Heart left ventricle (tissue), 13 donors: ENCODE measurements around the gene PRKG1.

Experiments
- CTCF ChIP-seq, 12 donors: fragments of 200-600 bp; sonication (generic) in 4 of 12; IDR thresholded peaks; one replicate each; pipeline versions ENCODE4 v1.5.0 to v1.8.0; 2018 to 2022; ENCODE audit warnings: antibody characterized with exemption in 12 of 12, mild to moderate bottlenecking in 5 of 12
- POLR2A ChIP-seq, 2 donors: fragments of 450-650 bp; IDR thresholded peaks; one replicate each; pipeline ENCODE4 v1.6.1; 2017; ENCODE audit warnings: antibody characterized with exemption in 2 of 2, mild to moderate bottlenecking in 2 of 2, moderate library complexity in 2 of 2
- donor health status: ischemic (EF 13 %, LVEDD 7.1; RV severe dilation, severe dysfunction).
- donor health status: DM: no; HTN: yes; CAD: no.
- donor health status: DM: no; HTN: no; CAD: no.
- donor health status: ischemic (EF 25% LVEDD 6.9; RV normal size, moderate dysfunction).
- donor health status: ischemic (EF 25% LVEDD 5.7; RV mildly dilated, moderate dysfunction).
- donor health status: ischemic (EF 35%, LVEDD 5.7; RV mildly dilated, moderate dysfunction).
- donor health status: nonischemic (EF 11% LVEDD 7.7; RV severe dilation, severe dysfunction).
- donor health status: DM: yes; HTN: yes; CAD: no.
- donor health status: PGD.
- donor health status: ischemic (EF 29% LVEDD 5.4; RV normal size, mild dysfunction).
- donor health status: nonischemic (EF 23%, LVEDD 6.1; RV moderate dilation, normal function).

GRCh38 chr10:51768886-51769465 is 694.7 kb downstream of the PRKG1 start:
- TF ChIP-seq POLR2A (IDR thresholded peaks at IDR 0.05) (no peak), CTCF (IDR thresholded peaks at IDR 0.05) (no peak)
